GM21619 (cell line): ENCODE results near the gene TMOD1.
"Not testable (repeated sequence)": the region's sequence is repeated elsewhere in the genome, so short reads cannot be mapped to it uniquely, and the experiment has no call there.

Experiments used
- ATAC-seq: cut with Tn5 transposase; IDR thresholded peaks from one replicate; pipeline ENCODE4 v1.9.1; 2021; ENCODE audit not compliant: unreplicated experiment

The TMOD1 gene

DNA sequence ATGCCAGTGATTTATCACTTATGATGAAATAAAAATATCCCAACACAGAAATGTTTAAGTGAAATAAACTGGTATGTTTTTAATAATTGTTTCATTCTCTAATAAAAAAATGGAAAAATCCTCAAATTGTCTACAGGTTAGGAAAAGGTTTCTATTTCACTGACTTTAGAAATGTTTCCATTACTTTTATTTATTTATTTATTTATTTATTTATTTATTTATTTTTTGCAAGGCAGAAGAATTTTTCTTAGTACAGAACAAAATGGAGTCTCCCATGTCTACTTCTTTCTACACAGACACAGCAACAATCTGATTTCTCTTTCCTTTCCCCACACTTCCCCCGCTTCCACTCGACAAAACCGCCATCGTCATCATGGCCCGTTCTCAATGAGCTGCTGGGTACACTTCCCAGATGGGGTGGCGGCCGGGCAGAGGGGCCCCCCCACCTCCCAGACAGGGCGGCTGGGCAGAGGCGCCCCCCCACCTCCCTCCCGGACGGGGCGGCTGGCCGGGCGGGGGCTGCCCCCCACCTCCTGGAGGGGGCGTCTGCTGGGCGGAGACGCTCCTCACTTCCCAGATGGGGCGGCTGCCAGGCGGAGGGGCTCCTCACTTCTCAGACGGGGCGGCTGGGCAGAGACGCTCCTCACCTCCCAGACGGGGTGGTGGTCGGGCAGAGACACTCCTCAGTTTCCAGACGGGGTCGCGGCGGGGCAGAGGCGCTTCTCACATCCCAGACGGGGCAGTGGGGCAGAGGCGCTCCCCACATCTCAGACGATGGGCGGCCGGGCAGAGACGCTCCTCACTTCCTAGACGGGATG, 3.7 kb upstream of the TMOD1 start:
- not testable (repeated sequence) for ATAC-seq

DNA sequence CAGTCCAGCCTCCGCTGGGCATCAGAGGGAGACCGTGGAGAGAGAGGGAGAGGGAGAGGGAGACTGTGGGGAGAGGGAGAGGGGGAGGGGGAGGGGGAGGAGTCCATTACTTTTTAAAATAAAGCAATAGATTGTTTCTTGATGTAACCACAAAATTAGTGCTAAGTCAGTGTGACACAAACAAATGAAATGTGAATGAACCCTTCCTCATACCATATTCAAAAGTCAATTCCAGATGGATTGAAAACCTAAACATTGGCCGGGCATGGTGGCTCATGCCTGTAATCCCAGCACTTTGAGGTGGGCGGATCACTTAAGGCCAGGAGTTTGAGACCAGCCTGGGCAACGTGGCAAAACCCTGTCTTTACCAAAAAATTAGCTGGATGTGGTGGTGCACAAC, 2.6 kb upstream of the TMOD1 start:
- not testable (repeated sequence) for ATAC-seq

DNA sequence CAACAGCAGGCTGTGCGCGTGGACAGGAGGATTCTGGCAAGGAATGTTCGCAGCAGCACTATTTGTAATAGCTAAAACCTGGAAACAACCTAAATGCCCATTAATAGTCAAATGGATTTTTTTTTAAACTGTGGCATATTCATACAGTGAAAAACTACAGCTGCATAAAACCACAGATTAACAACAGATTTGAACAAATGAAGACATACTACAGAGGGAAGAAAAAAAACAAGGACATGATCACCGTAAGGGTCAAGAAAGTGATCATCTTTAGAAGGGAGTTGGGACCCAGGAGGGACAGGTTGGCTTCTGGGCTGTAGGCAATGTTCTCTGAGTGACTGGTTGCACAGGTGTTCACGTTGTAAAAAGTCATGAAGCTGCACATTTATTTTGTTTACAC, 1.2 kb upstream of the TMOD1 start:
- no peak for ATAC-seq

DNA sequence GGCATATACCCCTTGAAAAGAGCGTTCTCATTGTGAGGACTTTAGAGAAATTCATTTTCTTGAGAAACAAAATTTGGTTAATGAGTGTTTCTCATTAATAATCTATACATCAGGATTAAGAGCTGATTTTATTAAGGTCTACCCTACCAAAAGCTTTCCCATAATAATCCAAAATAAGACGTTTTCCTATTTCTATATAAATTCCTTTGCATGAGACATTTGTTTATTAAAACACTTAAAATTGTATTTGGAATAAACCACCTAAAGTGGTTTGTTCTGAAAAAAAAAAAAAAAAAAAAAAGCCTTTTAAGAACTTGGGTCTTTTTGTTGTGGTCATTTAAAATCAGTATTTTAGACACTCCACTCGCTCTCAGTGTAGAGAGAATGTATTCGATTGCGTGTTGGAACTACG, 695 bp upstream of the TMOD1 start:
- ATAC-seq: no peak

DNA sequence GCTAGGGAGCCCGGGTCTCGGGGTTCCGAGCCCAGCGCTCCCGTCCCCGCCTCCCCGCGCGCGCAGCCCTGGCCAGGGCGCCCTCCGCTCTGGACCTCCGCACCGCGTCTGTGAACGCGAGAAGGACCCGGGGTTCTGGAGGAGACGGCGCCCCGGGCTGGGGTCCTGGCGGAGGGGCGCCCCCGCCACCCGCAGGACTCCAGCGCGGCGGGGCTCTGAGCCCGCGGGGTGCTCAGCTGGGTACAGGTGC, 431 bp downstream of the TMOD1 start:
- peak; percentile 31 for ATAC-seq

DNA sequence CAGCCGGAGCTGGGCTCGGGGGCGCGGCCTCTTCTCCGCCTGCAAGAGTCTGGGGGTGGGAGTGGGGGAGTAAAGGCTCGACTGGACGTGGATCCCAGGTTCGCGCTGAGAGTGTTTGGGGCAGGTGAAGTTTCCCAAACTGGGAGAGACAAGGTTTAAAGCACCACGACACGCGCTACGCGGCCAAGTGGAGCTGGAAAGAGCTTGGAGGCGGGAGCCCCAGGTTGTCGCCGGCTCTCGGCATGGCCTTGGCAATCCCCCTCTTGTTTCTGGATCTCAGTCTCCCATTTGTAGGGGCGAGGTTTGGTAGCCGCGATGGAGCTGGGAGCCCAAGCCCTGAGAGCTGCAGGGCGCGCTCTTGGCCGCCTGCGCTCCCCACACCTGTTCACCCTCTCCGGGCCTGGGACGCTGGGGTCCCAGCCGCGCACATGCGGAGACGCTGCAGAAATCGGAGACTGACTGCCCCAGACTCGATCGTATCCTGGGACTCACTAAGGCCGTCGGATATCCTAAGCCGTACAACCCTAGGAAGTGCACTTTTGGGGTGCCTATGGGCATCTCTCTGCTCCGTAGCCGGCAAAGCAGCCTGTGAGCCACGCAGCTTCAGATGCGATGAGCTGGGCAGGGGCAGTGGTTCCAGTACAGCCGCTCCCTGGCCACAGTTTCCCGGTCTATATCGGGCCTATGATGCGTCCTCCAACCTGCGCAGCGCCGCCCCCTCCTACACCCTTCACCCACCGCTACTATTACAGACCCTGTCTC, 937 bp downstream of the TMOD1 start:
- ATAC-seq: no peak

DNA sequence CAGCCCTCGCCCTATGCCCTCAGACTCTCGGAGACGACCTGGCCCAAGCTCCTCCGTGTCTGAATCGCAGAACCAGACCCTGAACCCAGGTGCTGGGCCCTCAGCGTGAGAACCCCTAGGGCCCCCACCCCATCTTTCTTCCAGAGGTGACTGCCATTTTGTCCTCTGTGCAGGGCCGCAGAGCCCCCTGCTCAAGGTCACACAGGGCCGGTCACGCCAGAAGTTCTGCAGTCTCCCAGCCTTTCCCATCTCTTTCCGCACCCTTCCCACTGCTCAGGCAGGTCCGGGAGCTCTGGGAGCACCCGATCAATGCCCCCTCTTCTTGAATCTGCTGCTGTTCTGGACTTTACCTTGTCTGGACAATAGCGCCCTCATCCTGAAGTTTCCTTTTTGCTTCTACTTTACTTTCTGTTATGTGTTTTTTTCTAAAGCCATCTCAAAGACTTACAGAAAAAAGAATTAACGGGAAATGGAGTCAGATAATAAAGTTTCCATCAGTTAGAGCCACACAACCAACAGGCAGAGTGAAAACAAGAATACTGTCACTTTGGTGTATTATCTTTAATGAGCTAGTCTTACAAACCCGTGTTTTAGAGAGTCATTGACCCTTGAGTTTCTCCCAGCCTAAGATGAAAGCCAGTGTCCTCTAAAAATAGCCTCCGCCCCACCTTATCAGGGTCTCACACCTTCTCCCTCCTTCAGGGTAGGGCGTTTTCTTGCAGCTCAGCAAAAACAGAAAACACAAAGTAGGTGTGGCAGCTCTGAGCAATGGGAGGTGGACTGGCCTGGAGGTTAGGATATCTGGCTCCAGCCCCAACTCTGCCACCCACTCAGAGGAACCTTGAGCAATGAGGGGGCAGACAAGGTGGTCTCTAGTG, 1.8 kb downstream of the TMOD1 start:
- no peak for ATAC-seq

DNA sequence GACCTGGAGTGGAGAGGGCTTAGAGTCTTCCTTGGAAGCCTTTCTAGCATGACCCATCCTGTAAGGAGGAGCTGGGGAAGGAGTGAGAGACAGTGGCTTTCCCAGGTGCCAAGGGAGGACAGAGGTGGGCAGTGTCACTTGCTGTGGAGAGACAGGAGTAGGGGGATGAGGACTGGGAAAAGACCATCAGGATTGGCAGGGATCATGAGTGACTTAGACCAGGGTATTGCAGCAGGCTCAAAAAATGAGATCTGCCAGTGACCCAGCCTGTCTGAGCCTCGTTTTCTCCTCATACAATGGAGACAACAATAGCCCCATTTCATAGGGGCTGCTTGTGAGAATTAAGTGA, 2.4 kb downstream of the TMOD1 start:
- no peak for ATAC-seq

DNA sequence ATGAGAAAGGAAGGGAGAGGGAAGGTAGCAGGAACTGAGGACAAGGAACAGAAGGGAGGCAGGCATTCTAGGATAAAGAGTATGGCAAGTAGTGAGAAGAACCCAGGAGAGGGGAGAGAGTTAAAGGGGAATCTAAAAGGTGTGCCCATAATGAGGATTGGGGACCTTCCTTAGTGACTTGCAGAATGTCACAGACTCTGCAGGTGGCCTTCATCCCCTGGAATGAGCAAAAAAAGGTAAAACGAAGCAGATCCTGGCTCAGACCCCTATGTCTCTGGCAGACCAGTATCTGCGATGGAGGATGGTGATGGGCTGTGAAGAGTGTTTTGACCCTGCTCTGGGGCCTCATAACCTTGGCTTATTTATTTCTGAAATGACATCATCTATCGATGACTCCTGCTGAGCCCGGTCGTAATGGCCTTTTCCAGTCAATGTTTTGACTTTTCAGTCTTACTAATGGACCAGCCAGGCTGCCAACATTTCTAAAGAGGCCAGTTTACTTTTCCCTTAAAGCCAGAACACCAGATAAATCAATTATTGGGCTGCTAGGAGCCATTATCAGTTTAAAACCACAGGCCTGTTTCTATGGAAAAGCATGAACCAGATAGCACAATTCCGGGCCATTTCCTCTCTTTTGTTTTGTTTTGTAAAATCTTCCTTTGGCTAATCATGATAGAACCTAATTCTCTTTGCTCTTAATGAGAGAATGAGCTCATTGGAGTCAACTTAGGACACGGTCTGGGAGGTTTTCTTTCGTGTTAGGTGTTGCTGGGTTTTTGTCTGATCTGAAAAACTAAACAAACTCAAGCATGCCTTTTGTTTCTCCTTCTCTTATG, 3.1 kb downstream of the TMOD1 start:
- no peak for ATAC-seq

DNA sequence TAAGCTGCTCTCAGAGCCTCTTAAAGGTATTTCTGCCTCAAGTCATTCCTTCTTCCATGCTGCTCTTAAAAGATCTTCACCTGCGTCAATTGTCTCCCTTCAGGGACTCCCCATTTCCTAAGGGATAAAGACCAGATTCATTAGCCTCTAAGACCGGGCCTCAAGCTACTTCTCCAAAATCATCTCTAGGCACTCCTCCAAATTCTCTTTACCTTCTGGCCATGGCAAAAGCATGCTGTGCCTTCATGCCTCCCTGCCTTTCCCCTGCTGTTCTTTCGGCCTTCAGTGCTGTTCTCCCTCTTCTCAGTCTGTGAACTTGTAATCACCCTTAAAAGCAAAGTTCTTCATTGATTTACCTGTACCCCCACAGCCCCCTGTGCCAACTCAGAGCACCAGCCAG, 4.4 kb downstream of the TMOD1 start:
- no peak for ATAC-seq

DNA sequence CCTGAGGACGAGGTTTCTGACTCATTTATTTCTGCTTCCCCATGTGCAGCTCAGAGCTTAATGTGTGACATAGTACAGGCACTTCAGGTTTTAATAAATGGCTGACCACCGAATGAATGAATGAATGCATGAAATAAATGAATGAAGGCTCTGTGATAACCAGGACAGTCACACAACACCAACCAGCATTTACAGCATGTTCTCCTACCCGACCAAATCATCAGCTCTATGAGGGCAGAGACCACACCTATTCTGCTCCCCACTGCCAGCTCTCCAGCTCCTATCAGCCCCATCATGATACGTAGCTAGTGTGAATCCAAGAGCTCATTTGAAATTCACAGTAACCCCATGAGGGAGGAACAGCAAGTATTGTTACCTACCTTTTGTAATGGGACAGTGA, 4.8 kb downstream of the TMOD1 start:
- ATAC-seq: no peak

DNA sequence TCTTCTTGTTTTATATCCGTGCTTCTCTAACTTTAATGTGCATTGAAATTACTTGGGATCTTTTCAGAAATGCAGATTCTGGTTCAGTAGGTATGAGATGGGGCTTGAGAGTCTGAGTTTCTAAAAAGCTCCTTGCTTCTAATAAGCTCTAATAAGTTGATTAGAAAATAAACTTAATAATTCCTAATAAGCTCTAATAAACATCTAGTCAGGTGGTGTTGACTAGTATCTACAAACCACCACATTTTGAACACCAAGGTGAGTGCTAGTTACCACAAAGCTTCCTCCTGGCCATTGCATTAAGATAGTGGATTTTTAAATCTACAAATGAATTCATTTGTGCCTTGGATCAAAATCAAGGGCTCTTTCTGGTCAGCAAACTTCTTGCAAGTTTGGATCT, 5.3 kb downstream of the TMOD1 start:
- ATAC-seq: no peak

DNA sequence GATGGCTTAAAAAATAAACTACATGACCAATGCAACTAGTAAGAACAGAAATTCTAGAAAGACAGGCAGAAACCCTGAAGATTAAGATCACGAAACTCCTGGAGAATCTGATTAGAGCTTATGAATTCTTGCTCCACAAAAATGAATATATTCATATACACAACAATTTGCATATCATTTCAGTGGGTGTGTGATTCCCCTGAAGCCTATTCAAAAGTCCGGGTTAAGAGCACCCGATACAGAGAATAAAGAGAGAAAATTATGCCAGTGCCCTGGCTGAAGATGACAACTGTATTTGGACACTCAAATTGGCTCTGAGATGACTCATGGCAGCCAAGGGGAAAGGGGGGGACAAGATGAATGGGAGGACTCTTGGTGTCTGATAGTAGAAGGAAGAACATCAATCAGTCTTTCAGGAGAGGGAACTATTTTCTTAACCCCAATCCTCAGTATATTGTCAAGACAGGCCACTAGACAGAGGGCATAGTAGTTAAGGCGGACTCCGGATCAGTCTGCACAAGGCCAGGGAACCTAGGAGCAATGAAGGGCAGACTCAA, 6.0 kb downstream of the TMOD1 start:
- ATAC-seq: no peak

DNA sequence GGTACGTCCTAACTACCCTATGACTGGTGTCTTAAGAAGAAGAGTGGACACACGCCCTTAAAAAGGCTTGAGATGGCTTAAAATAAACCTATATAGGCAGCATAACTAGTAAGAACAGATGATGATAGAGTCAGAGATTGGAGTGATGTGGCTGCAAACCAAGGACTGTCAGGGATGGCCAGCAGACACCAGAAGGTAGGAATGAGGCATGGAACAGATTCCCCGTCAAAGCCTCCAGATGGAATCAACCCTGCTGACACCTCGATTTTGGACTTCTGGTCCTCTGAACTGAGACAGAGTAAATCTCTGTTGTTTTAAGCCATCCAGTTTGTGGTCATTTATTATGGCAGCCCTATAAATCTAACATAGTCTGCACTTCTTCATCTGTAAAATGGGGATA, 7.4 kb downstream of the TMOD1 start:
- no peak for ATAC-seq

DNA sequence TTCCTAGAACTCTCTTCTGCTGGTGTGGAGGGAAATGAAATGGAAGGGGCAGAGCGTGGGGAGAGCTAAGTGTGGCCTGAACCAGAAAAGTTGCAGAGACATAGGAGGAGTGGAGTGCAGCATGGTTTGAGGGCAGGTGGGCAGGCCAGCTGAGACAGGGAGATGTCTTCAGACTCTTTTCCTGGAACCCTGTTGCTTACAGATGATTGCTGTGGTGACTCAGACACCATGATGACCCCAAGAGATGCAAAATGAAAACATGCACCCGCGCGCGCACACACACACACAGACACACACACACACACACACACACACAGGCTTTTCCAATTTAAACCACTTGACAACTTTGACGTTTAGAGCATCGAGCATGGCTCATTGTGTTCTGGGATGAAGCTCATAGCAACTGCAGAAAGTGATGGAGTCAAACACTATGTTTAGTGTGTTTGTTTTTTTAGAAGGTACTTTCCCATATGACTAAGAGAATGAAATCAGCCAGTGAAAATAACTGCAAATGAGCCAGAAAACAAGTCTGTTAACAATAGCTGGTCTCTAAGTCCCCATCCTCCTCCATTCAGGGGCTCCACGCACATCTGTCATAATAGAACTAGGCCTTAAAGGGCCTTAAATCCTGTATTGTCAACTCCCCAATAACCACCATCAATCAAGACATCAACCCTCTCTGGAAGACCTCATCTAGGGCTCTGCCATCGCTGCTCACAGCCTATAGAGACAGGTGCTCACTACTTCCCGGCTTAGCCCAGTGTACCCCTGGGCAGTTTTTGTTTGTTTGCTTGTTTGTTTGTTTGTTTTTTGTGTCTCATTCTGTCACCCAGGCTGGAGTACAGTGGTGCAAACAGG, 9.6 kb downstream of the TMOD1 start:
- peak; percentile 63 for ATAC-seq

DNA sequence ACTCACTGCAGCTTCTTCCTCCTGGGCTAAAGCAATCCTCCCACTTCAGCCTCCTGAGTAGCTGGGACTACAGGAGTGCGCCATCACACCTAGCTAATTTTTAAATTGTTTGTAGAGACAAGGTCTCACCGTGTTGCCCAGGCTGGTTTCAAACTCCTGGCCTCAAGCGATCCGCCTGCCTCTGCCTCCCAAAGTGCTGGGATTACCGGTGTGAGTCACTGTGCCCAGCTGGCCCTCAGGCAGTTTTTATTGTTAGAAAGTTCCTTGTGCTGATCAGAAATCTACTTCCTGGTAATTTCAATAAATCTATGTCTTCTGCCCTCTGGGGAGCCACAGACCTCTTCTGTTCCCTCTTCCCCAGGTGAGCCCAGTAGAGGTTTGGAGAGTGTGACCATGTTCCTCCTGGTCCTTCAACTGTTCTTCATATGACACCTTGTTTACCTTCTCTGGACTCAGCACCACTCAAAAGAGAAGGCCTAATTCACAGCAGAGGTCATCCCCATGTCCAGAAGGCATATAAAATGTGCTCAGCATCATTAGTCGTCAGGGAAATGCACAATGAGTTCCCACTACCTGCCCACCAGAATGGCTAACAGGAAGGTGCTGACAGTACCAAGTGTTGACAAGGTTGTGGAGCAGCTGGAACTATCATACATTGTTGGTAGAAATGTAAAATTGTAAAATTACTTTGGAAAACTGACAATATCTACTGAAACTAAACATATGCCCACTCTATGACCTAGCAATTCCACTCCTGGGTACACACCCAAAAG, 10.4 kb downstream of the TMOD1 start:
- ATAC-seq: no peak

DNA sequence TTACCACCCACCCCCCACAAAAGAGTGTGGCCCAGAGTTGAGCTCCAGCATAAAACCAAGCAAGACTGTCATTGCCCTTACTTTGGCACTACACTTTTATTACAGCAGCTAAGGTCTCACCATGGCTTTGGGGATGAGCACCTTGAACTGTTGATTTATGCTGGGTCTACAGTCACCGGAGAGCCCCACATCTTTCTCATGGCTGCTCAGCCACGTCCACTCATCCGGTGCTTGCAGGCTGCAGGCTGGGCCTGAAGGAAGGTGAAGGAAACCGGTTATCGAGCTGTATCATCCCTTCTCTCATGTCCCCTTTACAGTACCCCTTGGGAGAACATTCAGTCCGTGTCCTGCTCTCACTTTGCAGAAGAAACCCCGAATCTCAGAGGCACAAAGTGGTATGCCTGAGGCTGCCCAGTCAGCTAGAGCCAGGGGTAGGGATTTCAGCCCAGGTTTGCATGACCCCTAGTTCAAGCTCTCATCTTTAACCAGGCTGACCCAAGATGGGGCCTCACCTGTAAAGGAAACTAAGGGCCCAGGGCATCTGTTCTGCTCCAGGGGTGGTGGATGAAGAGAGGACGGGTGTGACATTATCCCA, 11.6 kb downstream of the TMOD1 start:
- ATAC-seq: no peak

DNA sequence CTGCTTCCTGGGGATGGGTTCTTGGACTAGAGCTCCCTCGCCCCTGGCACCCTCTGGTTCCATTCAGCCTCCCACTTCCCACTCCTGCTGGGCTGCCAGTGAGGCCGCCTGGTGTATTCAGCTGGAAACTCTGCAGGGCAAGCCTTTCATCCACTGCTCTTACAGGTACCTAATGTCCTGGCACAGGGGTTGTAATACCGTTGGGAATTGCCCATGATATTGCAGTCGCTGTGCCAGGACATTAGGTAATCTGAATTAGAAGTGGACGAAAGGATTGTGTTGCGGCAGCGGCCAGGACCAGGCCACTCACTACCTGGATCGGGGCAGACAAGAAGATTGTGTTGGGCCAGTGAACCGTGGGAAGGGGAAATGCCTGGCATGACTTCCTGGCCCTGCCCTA, 13.1 kb downstream of the TMOD1 start:
- no peak for ATAC-seq

DNA sequence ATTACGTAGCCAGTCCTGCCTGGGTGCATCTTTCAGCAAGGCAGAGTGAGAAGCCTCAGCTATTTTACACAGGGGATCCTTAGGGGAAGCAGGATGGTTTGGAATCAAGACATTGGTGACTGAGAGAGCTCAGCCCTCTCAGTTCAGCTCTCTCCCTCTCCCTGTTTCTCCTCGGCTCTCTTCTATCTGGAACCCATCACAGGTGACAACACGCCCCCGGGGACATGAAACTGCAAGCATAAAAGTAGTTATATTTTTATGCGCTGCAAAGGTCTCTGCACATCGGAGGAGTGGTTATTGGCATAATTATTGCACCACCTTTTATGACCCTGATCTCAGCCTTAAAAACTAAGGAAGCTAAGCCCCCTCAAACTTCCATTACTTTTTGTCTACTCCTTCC, 14.2 kb downstream of the TMOD1 start:
- ATAC-seq: no peak
